ENCODE measurements around the gene IL10RA. TPM values are rescaled to one million over a fixed set of nuclear protein-coding genes. Genes with fewer than 3 reads are reported as not detected.

IL10RA gene
- total and polyA plus RNA-seq, 2 experiments from 2014 or later, result 0.10 TPM; not detected in 1

GRCh38 chr11:118005224-118006152 is 19.3 kb downstream of the IL10RA start:
- Mint-ChIP-seq H3K27me3 (ENCODE audit: insufficient read depth, low read depth, poor library complexity) (peaks cover 5% of the 10 kb centered on the region), H3K4me3 (no peak overlapping the region), H3K27ac (no peak overlapping the region), H3K36me3 (ENCODE audit: low read depth) (no peaks in the 10 kb centered on the region), H3K9me3 (no peaks in the 10 kb centered on the region), H3K4me1 (peaks cover 10% of the 10 kb centered on the region)
- DNase-seq (ENCODE audit: low spot score), result peak; percentile 8
- no peaks in the 10 kb centered on the region for H3K27me3 ChIP-seq (ENCODE audit: insufficient read depth)
- no peak overlapping the region for H3K27ac ChIP-seq (ENCODE audit: low read depth)
- H3K4me3 ChIP-seq, result no peak overlapping the region
- no peaks in the 10 kb centered on the region for H3K79me2 ChIP-seq (replicated peaks; ENCODE audit: insufficient read depth)
- no peaks in the 10 kb centered on the region for H3K36me3 ChIP-seq (ENCODE audit: insufficient read depth)
- H3K4me1 ChIP-seq (ENCODE audit: insufficient read depth), result peaks cover 4% of the 10 kb centered on the region; the same call in 1 of the 2 replicates
- no peaks in the 10 kb centered on the region for H3F3A ChIP-seq (replicated peaks; ENCODE audit: low read depth)
- H3K4me2 ChIP-seq, result no peak overlapping the region
- no peak overlapping the region for H2AFZ ChIP-seq
- no peak for ATAC-seq
- TF ChIP-seq ZNF114 (CRISPR knock-in tag; IDR thresholded peaks at IDR 0.05), result no peak
- no peak for TF ChIP-seq ZNF331 (CRISPR knock-in tag; IDR thresholded peaks at IDR 0.05; ENCODE audit: low read depth)
- TF ChIP-seq REST (IDR thresholded peaks at IDR 0.05; ENCODE audit: unreplicated experiment), result no peak
- H3K9me2 ChIP-seq (ENCODE audit: insufficient read depth), result no peaks in the 10 kb centered on the region
- no peaks in the 10 kb centered on the region for H4K20me1 ChIP-seq (replicated peaks; ENCODE audit: insufficient read depth)

DNA sequence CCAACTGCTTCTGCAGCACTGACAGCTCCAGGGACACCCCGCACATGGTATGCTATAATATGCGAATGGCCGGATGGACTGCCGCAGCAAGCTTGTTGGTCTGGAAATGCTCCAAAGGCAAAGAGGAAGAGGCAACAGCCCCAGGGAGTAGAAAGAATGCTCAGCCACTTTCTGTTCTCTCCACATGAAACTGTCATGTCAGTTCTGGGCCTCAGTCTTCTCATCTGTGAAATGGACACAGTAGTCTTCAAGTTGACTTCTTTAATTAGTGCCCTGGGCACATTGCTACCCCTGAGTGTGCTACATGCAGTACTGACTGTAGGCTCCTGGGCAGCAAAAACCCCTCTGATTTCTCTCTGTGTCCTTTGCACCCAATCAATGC is 19.9 kb downstream of the IL10RA start:
- no peaks in the 10 kb centered on the region for H3K27me3 ChIP-seq (ENCODE audit: insufficient read depth)
- no peak overlapping the region for H3K4me2 ChIP-seq
- H3K27me3 Mint-ChIP-seq (ENCODE audit: insufficient read depth, low read depth, poor library complexity), result peaks cover 5% of the 10 kb centered on the region
- H3K9me2 ChIP-seq (ENCODE audit: insufficient read depth), result no peaks in the 10 kb centered on the region
- H3K27ac ChIP-seq (ENCODE audit: low read depth), result no peak overlapping the region
- no peak for DNase-seq (ENCODE audit: low spot score)
- H3F3A ChIP-seq (replicated peaks; ENCODE audit: low read depth), result no peaks in the 10 kb centered on the region
- H4K20me1 ChIP-seq (replicated peaks; ENCODE audit: insufficient read depth), result no peaks in the 10 kb centered on the region
- no peak overlapping the region for H3K27ac Mint-ChIP-seq
- H3K79me2 ChIP-seq (replicated peaks; ENCODE audit: insufficient read depth), result no peaks in the 10 kb centered on the region
- peaks cover 10% of the 10 kb centered on the region for H3K4me1 Mint-ChIP-seq
- H3K4me3 Mint-ChIP-seq, result no peak overlapping the region
- H3K36me3 Mint-ChIP-seq (ENCODE audit: low read depth), result no peaks in the 10 kb centered on the region
- H2AFZ ChIP-seq, result no peak overlapping the region
- H3K4me3 ChIP-seq, result no peak overlapping the region
- H3K4me1 ChIP-seq (ENCODE audit: insufficient read depth), result peaks cover 4% of the 10 kb centered on the region; the same call in 1 of the 2 replicates
- no peak for ATAC-seq
- no peaks in the 10 kb centered on the region for H3K36me3 ChIP-seq (ENCODE audit: insufficient read depth)
- H3K9me3 Mint-ChIP-seq, result no peaks in the 10 kb centered on the region
- TF ChIP-seq ZNF114 (CRISPR knock-in tag; IDR thresholded peaks at IDR 0.05) (no peak), EZH2phosphoT487 (IDR thresholded peaks at IDR 0.05; ENCODE audit: unreplicated experiment) (no peak), ZNF331 (CRISPR knock-in tag; IDR thresholded peaks at IDR 0.05; ENCODE audit: low read depth) (no peak), REST (IDR thresholded peaks at IDR 0.05; ENCODE audit: unreplicated experiment) (no peak), CTCF (conservative IDR thresholded peaks at IDR 0.05; ENCODE audit: low read depth in 2 of 2) (no peak), POLR2AphosphoS5 (IDR thresholded peaks at IDR 0.05; ENCODE audit: low read depth) (no peak), EZH2 (IDR thresholded peaks at IDR 0.05; ENCODE audit: low read depth, unreplicated experiment) (no peak), JUNB (IDR thresholded peaks at IDR 0.05; ENCODE audit: unreplicated experiment) (no peak), CREB1 (CRISPR knock-in tag; IDR thresholded peaks at IDR 0.05; ENCODE audit: low read depth) (no peak)
